ENCODE measurements around the gene YEATS4.

YEATS4 gene

DNA sequence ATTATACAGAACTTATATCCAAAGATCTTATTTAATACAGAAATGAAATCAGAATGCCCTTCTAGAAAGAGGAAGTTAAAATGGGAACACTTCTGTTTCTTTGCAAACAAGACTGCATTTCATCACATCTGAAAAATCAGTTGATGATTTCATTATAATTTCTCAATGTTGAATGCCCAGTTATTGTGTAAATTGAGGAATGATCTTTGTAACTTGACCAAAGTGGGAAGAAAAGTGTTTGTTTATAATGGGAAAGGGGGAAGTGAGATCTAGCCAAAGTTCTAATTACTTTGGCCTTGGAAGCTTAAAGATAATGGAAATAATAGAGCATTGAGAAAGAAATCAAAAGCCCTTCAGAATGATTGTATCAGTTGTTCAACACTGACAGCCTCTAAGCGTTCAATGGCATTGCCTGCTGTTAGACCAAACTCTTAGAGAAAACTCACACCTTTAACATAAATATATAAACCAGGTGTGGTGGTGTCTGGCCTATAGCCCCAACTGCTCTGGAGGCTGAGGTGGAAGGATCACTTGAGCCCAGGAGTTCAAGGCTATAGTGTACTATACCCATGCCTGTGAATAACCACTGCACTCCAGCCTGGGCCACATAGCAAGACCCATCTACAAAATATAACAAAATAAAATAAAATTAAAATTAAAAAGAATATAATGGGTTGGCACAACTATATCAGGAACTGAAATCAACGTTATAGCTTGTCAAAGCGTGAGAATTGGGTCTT, 21.3 kb upstream of the YEATS4 start:
- TF ChIP-seq TAF1 (IDR thresholded peaks at IDR 0.05; ENCODE audit: borderline replicate concordance, insufficient read depth, low read length) (no peak), FOXP2 (optimal IDR thresholded peaks at IDR 0.05; ENCODE audit: borderline replicate concordance, extremely low read depth, extremely low read length, insufficient read depth) (no peak), SIN3A (IDR thresholded peaks at IDR 0.05; ENCODE audit: borderline replicate concordance, insufficient read depth, low read length) (no peak), POLR2AphosphoS5 (IDR thresholded peaks at IDR 0.05; ENCODE audit: low read depth, low read length) (no peak)
- TF ChIP-seq, protein P1, sequence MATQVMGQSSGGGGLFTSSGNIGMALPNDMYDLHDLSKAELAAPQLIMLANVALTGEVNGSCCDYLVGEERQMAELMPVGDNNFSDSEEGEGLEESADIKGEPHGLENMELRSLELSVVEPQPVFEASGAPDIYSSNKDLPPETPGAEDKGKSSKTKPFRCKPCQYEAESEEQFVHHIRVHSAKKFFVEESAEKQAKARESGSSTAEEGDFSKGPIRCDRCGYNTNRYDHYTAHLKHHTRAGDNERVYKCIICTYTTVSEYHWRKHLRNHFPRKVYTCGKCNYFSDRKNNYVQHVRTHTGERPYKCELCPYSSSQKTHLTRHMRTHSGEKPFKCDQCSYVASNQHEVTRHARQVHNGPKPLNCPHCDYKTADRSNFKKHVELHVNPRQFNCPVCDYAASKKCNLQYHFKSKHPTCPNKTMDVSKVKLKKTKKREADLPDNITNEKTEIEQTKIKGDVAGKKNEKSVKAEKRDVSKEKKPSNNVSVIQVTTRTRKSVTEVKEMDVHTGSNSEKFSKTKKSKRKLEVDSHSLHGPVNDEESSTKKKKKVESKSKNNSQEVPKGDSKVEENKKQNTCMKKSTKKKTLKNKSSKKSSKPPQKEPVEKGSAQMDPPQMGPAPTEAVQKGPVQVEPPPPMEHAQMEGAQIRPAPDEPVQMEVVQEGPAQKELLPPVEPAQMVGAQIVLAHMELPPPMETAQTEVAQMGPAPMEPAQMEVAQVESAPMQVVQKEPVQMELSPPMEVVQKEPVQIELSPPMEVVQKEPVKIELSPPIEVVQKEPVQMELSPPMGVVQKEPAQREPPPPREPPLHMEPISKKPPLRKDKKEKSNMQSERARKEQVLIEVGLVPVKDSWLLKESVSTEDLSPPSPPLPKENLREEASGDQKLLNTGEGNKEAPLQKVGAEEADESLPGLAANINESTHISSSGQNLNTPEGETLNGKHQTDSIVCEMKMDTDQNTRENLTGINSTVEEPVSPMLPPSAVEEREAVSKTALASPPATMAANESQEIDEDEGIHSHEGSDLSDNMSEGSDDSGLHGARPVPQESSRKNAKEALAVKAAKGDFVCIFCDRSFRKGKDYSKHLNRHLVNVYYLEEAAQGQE (IDR thresholded peaks at IDR 0.05; ENCODE audit: insufficient read depth in 1 of 2, low read depth in 2 of 2, low read length in 2 of 2), result no peak

DNA sequence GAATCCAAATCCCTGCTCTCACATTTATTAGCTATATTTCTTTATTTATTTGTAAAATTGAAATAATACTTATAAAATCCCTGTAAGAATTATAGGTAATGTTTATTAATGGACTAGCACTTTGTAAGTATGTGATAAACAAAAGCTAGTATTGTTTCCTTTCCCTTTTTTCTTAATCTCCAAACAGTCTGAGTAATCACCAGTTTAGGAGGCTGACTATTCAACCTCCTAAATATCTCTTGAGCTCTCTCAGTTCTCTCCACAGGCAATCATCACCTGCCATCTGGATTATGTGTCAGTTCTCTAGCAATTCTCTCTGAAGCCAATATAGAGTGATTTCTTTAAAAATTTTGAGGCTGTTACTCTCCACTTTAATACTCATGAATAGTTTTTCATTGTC, 20.6 kb upstream of the YEATS4 start:
- no peak for TF ChIP-seq TAF1 (IDR thresholded peaks at IDR 0.05; ENCODE audit: borderline replicate concordance, insufficient read depth, low read length)
- TF ChIP-seq FOXP2 (optimal IDR thresholded peaks at IDR 0.05; ENCODE audit: borderline replicate concordance, extremely low read depth, extremely low read length, insufficient read depth), result no peak
- TF ChIP-seq SIN3A (IDR thresholded peaks at IDR 0.05; ENCODE audit: borderline replicate concordance, insufficient read depth, low read length), result no peak
- no peak for TF ChIP-seq POLR2AphosphoS5 (IDR thresholded peaks at IDR 0.05; ENCODE audit: low read depth, low read length)
- TF ChIP-seq, protein P1 (IDR thresholded peaks at IDR 0.05; ENCODE audit: insufficient read depth in 1 of 2, low read depth in 2 of 2, low read length in 2 of 2), result no peak

- TF ChIP-seq SIN3A (IDR thresholded peaks at IDR 0.05; ENCODE audit: borderline replicate concordance, insufficient read depth, low read length) (no peak), TAF1 (IDR thresholded peaks at IDR 0.05; ENCODE audit: borderline replicate concordance, insufficient read depth, low read length) (no peak), POLR2AphosphoS5 (IDR thresholded peaks at IDR 0.05; ENCODE audit: low read depth, low read length) (no peak), FOXP2 (optimal IDR thresholded peaks at IDR 0.05; ENCODE audit: borderline replicate concordance, extremely low read depth, extremely low read length, insufficient read depth) (no peak)
Observed at GRCh38 chr12:69339999-69340398, 19.5 kb upstream of the YEATS4 start.

DNA sequence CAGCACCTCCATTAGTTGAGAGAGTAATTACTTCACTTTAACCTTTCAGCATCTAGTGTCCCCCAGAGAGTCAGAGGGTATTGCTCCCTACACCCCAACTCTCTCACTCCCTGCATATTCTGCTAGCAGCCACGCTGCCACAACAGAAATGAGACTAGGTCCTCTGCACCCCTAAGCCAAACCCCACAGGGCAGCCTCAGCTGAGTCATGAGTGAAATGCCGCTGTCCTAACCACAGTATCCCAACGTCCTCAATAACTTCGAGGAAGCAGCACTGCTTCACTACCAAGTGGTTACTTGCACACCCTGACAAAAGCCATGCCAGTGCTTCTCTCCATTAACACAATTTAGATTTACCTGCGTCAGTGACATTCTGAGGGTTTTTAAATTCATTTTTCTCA, 18.2 kb upstream of the YEATS4 start:
- TF ChIP-seq POLR2AphosphoS5 (IDR thresholded peaks at IDR 0.05; ENCODE audit: low read depth, low read length) (no peak), FOXP2 (optimal IDR thresholded peaks at IDR 0.05; ENCODE audit: borderline replicate concordance, extremely low read depth, extremely low read length, insufficient read depth) (no peak), SIN3A (IDR thresholded peaks at IDR 0.05; ENCODE audit: borderline replicate concordance, insufficient read depth, low read length) (no peak), TAF1 (IDR thresholded peaks at IDR 0.05; ENCODE audit: borderline replicate concordance, insufficient read depth, low read length) (no peak)
- TF ChIP-seq, protein P1 (IDR thresholded peaks at IDR 0.05; ENCODE audit: insufficient read depth in 1 of 2, low read depth in 2 of 2, low read length in 2 of 2), result no peak

GRCh38 chr12:69342421-69342820, 17.1 kb upstream of the YEATS4 start:
- TF ChIP-seq, protein P1 (IDR thresholded peaks at IDR 0.05; ENCODE audit: insufficient read depth in 1 of 2, low read depth in 2 of 2, low read length in 2 of 2), result no peak
- TF ChIP-seq POLR2AphosphoS5 (IDR thresholded peaks at IDR 0.05; ENCODE audit: low read depth, low read length) (no peak), FOXP2 (optimal IDR thresholded peaks at IDR 0.05; ENCODE audit: borderline replicate concordance, extremely low read depth, extremely low read length, insufficient read depth) (no peak), TAF1 (IDR thresholded peaks at IDR 0.05; ENCODE audit: borderline replicate concordance, insufficient read depth, low read length) (no peak), SIN3A (IDR thresholded peaks at IDR 0.05; ENCODE audit: borderline replicate concordance, insufficient read depth, low read length) (no peak)
